VCaP (cell line): ENCODE results near the gene PLPPR3.
A peak's percentile ranks its signal among the peaks of the same experiment; 100 is the strongest.

ENCODE experiments used
- H3K27ac ChIP-seq: fragments of 450-650 bp; 2 replicates; pipeline ENCODE4 v1.5.1; 2017
- TF ChIP-seq, protein P1 (sequence below): fragments of 450-650 bp; conservative IDR thresholded peaks from 2 replicates; pipeline ENCODE4 v1.5.1; 2017; ENCODE audit warnings: mild to moderate bottlenecking, moderate library complexity

PLPPR3 gene

DNA sequence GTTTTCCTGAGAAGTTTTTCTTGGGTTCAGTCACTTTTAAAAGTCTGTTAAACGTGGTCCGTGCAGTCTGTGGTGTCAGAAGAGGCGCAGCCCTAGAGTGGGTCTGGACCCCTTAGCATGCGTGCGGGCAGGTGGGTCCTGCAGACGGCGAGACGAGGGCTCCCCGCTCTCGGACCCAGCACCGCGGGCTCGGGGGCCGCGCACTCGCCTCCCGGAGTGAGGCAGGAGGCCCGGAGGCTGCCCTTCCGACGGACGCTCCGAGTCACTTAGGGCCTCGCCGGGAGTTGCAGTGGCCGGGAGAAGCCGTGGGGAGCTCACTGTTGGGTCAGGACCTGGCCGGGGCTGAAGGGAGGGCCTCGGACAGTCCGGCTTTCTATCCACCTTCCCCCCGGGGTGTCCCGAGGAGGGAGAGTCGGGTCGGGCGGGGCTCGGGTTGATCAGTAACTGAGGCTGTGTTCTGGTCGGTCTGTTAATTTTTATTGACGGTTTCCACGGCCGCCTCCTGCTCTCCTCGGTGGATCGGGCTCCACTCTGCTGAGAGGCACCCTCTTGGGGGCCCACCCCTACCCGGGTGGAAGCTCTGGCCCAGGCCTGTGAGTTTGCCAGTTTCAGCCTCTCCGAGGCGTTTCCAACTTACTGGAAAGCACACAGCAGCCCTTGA is 23.2 kb downstream of the PLPPR3 start:
- TF ChIP-seq, protein P1, sequence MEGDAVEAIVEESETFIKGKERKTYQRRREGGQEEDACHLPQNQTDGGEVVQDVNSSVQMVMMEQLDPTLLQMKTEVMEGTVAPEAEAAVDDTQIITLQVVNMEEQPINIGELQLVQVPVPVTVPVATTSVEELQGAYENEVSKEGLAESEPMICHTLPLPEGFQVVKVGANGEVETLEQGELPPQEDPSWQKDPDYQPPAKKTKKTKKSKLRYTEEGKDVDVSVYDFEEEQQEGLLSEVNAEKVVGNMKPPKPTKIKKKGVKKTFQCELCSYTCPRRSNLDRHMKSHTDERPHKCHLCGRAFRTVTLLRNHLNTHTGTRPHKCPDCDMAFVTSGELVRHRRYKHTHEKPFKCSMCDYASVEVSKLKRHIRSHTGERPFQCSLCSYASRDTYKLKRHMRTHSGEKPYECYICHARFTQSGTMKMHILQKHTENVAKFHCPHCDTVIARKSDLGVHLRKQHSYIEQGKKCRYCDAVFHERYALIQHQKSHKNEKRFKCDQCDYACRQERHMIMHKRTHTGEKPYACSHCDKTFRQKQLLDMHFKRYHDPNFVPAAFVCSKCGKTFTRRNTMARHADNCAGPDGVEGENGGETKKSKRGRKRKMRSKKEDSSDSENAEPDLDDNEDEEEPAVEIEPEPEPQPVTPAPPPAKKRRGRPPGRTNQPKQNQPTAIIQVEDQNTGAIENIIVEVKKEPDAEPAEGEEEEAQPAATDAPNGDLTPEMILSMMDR, result no peak
- peak overlapping the region; percentile 99 for H3K27ac ChIP-seq

DNA sequence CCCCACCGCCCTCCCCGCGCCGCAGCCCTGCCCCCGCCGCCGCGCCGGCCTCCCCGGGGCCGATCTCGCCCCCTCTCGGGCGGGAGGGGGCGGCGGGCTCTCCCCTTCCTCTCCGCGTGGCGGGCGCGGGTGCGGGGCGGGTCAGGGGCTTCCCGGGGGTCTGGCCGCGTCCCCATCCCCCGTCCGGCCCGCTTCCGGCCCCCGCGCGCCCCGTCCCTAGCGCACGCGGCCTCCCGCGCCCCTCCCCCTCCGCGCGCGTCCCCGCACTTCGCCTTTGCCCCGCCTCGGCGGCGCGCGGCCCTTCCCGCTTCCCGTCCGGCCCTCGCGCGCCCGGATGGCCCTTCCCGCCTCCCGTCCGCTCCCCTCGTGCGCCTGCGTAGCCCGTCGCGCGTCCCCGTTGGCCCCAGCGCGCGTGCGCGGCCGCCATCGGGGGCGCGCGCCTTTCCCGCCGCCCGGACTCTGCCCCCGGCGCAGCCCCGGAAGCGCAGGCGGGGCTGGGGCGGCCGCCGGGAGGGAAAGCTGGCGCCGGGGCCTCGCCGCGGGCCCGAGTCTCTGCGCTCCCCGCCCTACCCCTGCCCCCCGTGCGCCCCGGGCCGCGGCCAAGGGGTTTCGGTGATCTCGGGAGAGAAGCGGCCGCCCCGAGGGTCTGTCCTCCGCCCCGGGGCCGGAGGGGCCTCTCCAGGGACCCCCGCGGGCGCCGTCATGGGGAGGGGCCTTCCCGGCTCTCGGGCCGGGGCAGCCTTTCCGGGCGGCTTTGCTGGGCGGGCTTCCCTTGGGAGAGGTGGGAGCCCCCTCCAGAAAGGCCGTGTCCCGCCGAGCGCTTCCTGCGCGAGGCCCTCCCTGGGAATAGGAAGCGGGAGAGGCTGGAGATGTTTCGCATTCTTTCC is 24.0 kb downstream of the PLPPR3 start:
- TF ChIP-seq, protein P1, result no peak
- peak overlapping the region; percentile 99 for H3K27ac ChIP-seq

DNA sequence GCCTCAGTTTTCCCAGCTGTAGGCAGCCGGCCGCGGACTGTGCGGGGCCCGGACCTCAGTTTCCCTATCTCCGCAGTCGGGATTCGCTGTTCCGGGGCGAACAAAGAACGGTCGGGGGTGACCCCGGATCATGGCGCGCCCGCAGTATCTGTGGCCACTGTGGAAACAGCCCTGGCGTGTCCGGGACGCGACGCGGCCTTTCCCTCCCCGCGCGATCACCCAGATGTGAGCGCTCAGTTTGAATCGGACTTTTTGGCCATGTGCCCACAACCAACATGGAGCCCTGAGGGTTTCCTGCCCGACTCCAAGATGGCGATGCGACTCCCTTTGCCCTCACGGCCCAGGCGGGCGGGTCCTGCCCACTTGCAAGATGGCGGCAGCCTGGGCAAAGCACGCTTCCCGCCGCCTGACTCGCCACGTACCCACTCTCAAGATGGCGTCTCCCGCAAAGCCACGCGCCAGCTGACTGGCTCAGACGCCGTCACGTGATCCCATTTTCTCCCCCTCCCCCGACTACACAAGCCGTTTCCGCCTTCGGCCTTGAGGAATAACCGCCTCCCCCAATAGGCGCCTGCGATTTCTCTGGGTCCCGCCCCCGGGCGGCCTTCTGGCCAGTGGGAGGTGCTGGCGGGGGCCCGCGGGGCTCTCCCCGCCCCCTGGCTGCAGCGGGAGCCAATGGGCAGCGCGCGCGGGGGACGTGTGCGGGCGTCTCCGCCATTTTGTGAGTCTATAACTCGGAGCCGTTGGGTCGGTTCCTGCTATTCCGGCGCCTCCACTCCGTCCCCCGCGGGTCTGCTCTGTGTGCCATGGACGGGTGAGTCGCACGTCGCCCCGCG is 24.8 kb downstream of the PLPPR3 start, which contains the start of gene PTBP1:
Gene PTBP1 (plus strand): TSS at position 761 of the 836 bp plus-strand sequence. CDS start 46 bp downstream, at position 807.
- H3K27ac ChIP-seq, result peak within 1 kb of the TSS; percentile 99
- TF ChIP-seq, protein P1, result no peak

DNA sequence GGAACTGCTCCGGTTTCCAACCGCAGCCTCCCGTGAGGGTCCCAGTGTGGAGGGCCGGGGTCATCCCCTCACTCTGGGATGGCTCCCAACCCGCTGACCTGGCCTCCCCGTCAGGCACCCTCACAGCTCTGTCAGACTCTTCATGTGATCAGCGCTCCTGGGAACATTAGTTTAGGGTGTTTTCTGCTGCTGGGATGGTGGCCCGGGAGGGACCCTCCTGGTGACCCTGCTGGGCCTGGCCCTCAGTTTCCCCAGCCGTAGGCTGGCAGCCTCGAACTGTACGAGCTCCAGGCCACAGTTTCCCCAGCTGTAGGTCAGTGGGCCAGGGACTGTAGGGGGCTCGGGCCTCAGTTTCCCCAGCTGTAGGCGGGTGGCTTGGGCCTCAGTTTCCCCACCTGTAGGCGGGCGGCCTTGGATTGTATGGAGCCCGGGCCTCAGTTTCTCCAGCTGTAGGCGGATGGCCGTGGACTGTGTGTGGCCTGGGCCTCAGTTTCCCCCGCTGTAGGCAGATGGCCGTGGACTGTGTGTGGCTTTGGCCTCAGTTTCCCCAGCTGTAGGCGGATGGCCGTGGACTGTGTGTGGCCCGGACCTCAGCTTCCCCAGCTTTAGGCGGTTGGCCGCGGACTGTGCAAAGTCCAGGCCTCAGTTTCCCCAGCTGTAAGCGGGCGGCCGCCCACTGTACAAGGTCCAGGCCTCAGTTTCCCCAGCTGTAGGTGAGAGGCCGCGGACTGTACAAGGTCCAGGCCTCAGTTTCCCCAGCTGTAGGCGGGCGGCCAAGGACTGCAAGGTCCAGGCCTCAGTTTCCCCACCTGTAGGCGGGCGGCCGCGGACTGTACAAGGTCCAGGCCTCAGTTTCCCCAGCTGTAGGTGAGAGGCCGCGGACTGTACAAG is 25.8 kb downstream of the PLPPR3 start:
- H3K27ac ChIP-seq, result peak overlapping the region; percentile 99; the same call in 1 of the 2 replicates

DNA sequence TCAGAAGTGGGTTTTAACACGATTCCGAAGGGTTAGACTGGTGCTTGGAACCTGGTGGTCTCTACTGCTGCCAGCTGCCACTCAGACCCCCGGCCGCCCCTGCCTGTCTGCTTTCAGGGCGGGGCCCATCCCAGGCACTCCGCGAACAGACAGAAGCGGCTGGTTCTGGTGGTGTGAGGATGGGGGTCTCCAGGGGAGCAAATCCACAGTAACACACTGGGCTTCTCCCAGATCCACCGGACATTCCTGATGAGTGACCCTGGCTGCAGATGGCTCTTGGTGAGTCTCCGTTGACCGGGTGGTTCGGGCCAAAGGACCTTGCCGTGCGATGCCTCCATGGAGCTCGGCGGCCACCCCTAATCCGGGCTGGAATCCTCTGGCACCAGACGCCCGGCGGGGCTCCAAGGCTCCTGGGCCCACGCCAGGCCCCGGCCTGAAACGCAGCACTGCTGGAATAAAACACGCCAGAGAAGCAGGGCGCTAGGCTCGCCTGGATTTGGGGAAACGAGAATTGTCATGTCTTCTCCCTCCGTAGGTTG is 26.6 kb downstream of the PLPPR3 start:
- TF ChIP-seq, protein P1, result no peak
- no peak overlapping the region for H3K27ac ChIP-seq

More for the DNA sequence above, 25.8 kb downstream of the PLPPR3 start:
- TF ChIP-seq, protein P1, result no peak

DNA sequence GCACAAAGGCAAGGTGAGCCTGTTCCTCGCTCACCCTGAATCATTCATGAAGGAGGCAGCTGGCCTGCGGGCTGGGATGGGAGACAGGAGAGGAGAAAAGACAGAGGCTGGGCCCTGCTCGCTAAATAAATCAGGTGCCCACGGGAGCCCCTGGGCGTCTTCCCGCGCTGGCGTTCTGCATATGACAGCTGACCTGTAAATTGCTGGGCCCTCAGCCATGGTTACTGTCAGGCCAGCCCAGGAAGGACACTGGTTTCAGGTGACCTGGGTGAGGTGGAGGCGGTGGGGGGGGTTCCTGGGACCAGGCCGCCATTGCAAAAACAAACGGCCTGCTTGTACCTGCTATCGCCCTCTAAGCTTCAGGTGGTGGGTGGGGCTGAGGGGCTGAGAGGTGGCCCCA is 27.9 kb downstream of the PLPPR3 start:
- no peak overlapping the region for H3K27ac ChIP-seq
- TF ChIP-seq, protein P1, result no peak
